Effector memory CD8-positive, alpha-beta T cell (primary cell): ENCODE data around the gene TRIP11.

Experiments used
- ATAC-seq: fragments of 150-1000 bp; cut with Tn5 transposase; replicated peaks from 2 replicates; pipeline ENCODE4 v1.10.0; 2021; ENCODE audit warnings: mild to moderate bottlenecking, moderate library complexity
- DNase-seq, 3 experiments: peaks; one replicate each; pipeline ENCODE4 v3.0.0; 2021
- H3K27ac Mint-ChIP-seq, 2 donors: one replicate each; pipeline ENCODE4 v1.8.0; 2022; ENCODE audit warnings: mild to moderate bottlenecking in 2 of 2, mixed read lengths in 2 of 2, moderate library complexity in 2 of 2
- H3K27me3 Mint-ChIP-seq, 2 donors: one replicate each; pipeline ENCODE4 v1.8.0; 2022; ENCODE audit warnings: mixed read lengths in 2 of 2
- H3K36me3 Mint-ChIP-seq: one replicate; pipeline ENCODE4 v1.8.0; 2022; ENCODE audit warnings: mild to moderate bottlenecking, moderate library complexity, mixed read lengths; ENCODE audit not compliant: insufficient read depth
- H3K4me1 Mint-ChIP-seq, 2 donors: one replicate each; pipeline ENCODE4 v1.8.0; 2022; ENCODE audit warnings: low read depth in 2 of 2, mixed read lengths in 2 of 2
- H3K4me3 Mint-ChIP-seq, 2 donors: one replicate each; pipeline ENCODE4 v1.8.0; 2022; ENCODE audit warnings: mild to moderate bottlenecking in 2 of 2, mixed read lengths in 2 of 2, moderate library complexity in 2 of 2
- H3K9me3 Mint-ChIP-seq, 2 donors: one replicate each; pipeline ENCODE4 v1.8.0; 2022; ENCODE audit warnings: mixed read lengths in 2 of 2

TRIP11 gene

GRCh38 chr14:92035890-92036289, 4.0 kb downstream of the TRIP11 start:
- Mint-ChIP-seq H3K4me1 (peaks cover 22 to 44% of the 10 kb centered on the region in 2 donors), H3K27ac (peak overlapping the region in 1 of 2 donors; percentile 12), H3K27me3 (no peaks in the 10 kb centered on the region), H3K9me3 (no peaks in the 10 kb centered on the region), H3K4me3 (no peak overlapping the region), H3K36me3 (peaks cover 29% of the 10 kb centered on the region)
- DNase-seq = no peak
- ATAC-seq = no peak

- Mint-ChIP-seq H3K9me3 (no peaks in the 10 kb centered on the region), H3K36me3 (peaks cover 27% of the 10 kb centered on the region), H3K27ac (peak overlapping the region in 1 of 2 donors; percentile 76), H3K27me3 (no peaks in the 10 kb centered on the region), H3K4me3 (no peak overlapping the region), H3K4me1 (peaks cover 20 to 40% of the 10 kb centered on the region in 2 donors)
- DNase-seq (no peak), ATAC-seq (no peak)
These were observed 5.8 kb downstream of the TRIP11 start for GRCh38 chr14:92033906-92034687.

DNA sequence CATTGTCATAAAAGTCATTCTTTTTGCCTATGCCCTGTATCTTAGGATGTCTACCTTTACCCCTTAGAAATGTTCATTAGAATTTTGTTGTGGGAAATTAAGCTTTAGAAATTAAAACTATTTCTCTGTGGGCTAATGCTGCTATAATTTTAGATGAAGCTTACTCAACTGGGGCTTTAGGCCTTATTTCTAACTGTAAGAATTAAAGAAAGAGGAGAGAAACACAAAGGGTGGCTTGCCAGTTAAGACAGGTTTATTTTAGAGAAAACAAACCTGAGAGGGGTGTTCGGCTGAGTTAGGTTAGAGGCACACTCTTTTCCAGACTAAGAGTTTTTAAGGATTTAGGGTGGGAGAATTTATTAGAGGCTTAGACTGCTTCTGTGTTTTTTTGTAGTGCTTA, 6.4 kb downstream of the TRIP11 start:
- H3K4me3 Mint-ChIP-seq = no peak overlapping the region
- no peaks in the 10 kb centered on the region for H3K27me3 Mint-ChIP-seq
- H3K36me3 Mint-ChIP-seq = peaks cover 34% of the 10 kb centered on the region
- peaks cover 19 to 36% of the 10 kb centered on the region in 2 donors for H3K4me1 Mint-ChIP-seq
- peak overlapping the region in 1 of 2 donors; percentile 76 for H3K27ac Mint-ChIP-seq
- ATAC-seq (no peak), DNase-seq (no peak)
- no peaks in the 10 kb centered on the region for H3K9me3 Mint-ChIP-seq

DNA sequence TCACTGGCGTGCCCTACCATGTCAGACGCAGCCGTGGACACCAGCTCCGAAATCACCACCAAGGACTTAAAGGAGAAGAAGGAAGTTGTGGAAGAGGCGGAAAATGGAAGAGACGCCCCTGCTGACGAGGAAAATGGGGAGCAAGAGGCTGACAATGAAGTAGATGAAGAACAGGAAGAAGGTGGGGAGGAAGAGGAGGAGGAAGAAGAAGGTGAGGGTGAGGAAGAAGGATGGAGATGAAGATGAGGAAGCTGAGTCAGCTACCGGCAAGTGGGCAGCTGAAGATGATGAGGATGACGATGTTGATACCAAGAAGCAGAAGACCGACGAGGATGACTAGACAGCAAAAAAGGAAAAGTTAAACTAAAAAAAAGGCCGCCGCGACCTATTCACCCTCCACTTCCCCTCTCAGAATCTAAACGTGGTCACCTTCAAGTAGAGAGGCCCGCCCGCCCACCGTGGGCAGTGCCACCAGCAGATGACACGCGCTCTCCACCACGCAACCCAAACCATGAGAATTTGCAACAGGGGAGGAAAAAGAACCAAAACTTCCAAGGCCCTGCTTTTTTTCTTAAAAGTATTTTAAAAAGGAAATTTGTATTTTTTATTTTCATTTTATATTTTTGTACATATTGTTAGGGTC, 13.2 kb downstream of the TRIP11 start:
- H3K36me3 Mint-ChIP-seq = peaks cover 64% of the 10 kb centered on the region
- peak overlapping the region in 1 of 2 donors; percentile 19 for H3K27ac Mint-ChIP-seq
- no peak overlapping the region for H3K4me3 Mint-ChIP-seq
- H3K27me3 Mint-ChIP-seq = no peaks in the 10 kb centered on the region
- H3K4me1 Mint-ChIP-seq = peaks cover 7 to 16% of the 10 kb centered on the region in 2 donors
- DNase-seq = no peak
- no peak for ATAC-seq
- H3K9me3 Mint-ChIP-seq = no peaks in the 10 kb centered on the region

- no peak overlapping the region for H3K4me3 Mint-ChIP-seq
- no peak for ATAC-seq
- H3K27ac Mint-ChIP-seq = no peak overlapping the region
- H3K4me1 Mint-ChIP-seq = peaks cover 4 to 11% of the 10 kb centered on the region in 2 donors
- no peaks in the 10 kb centered on the region for H3K27me3 Mint-ChIP-seq
- H3K36me3 Mint-ChIP-seq = peaks cover 69% of the 10 kb centered on the region
- no peak for DNase-seq
- no peaks in the 10 kb centered on the region for H3K9me3 Mint-ChIP-seq
These were observed 17.8 kb downstream of the TRIP11 start for GRCh38 chr14:92022036-92022435.

DNA sequence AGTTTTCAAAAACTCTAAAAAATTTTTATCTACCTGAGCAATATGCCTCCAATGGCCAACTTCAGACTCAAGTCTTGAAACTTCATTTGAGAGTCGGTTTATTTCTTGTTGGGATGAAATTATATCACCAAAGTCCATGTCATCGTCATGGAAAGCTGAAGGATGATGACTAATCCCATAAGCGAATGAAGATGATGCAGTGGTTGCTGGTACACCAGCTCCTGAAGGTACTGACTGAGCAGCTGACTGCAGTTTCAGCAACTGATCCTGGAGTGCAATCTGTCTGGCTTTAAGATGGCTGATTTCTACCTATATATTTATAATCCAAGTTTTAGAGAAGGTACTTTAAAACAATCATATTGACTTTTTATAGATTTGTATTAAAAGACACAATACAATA, 18.3 kb downstream of the TRIP11 start:
- Mint-ChIP-seq H3K4me3 (no peak overlapping the region), H3K27ac (no peak overlapping the region), H3K36me3 (peaks cover 72% of the 10 kb centered on the region), H3K9me3 (no peaks in the 10 kb centered on the region), H3K4me1 (peaks cover 3 to 11% of the 10 kb centered on the region in 2 donors), H3K27me3 (no peaks in the 10 kb centered on the region)
- no peak for ATAC-seq
- DNase-seq = no peak

GRCh38 chr14:92014040-92014439, 25.8 kb downstream of the TRIP11 start:
- Mint-ChIP-seq H3K4me1 (peaks cover 2 to 7% of the 10 kb centered on the region in 2 donors), H3K4me3 (no peak overlapping the region), H3K9me3 (no peaks in the 10 kb centered on the region), H3K36me3 (peaks cover 73% of the 10 kb centered on the region), H3K27ac (no peak overlapping the region), H3K27me3 (no peaks in the 10 kb centered on the region)
- ATAC-seq (no peak), DNase-seq (no peak)

- Mint-ChIP-seq H3K27me3 (no peaks in the 10 kb centered on the region), H3K9me3 (no peaks in the 10 kb centered on the region), H3K4me1 (peaks cover 2 to 11% of the 10 kb centered on the region in 2 donors), H3K36me3 (peaks cover 72% of the 10 kb centered on the region), H3K27ac (peak overlapping the region in 1 of 2 donors; percentile 8), H3K4me3 (no peak overlapping the region)
- ATAC-seq (no peak), DNase-seq (no peak)
These were observed 27.6 kb downstream of the TRIP11 start for GRCh38 chr14:92012121-92012748.

GRCh38 chr14:92010644-92011043, 29.2 kb downstream of the TRIP11 start:
- peaks cover 72% of the 10 kb centered on the region for H3K36me3 Mint-ChIP-seq
- no peaks in the 10 kb centered on the region for H3K27me3 Mint-ChIP-seq
- H3K4me1 Mint-ChIP-seq = peaks cover 0 to 11% of the 10 kb centered on the region in 2 donors
- H3K4me3 Mint-ChIP-seq = no peak overlapping the region
- no peaks in the 10 kb centered on the region for H3K9me3 Mint-ChIP-seq
- H3K27ac Mint-ChIP-seq = no peak overlapping the region
- no peak for DNase-seq
- no peak for ATAC-seq

GRCh38 chr14:92009604-92010003, 30.3 kb downstream of the TRIP11 start:
- no peak for ATAC-seq
- H3K9me3 Mint-ChIP-seq = no peaks in the 10 kb centered on the region
- no peaks in the 10 kb centered on the region for H3K27me3 Mint-ChIP-seq
- peaks cover 72% of the 10 kb centered on the region for H3K36me3 Mint-ChIP-seq
- H3K4me1 Mint-ChIP-seq = peaks cover 0 to 11% of the 10 kb centered on the region in 2 donors
- DNase-seq = no peak
- H3K4me3 Mint-ChIP-seq = no peak overlapping the region
- no peak overlapping the region for H3K27ac Mint-ChIP-seq

GRCh38 chr14:92005019-92005418, 34.8 kb downstream of the TRIP11 start:
- Mint-ChIP-seq H3K36me3 (peaks cover 55% of the 10 kb centered on the region), H3K4me1 (peaks cover 6% of the 10 kb centered on the region in 2 donors)

DNA sequence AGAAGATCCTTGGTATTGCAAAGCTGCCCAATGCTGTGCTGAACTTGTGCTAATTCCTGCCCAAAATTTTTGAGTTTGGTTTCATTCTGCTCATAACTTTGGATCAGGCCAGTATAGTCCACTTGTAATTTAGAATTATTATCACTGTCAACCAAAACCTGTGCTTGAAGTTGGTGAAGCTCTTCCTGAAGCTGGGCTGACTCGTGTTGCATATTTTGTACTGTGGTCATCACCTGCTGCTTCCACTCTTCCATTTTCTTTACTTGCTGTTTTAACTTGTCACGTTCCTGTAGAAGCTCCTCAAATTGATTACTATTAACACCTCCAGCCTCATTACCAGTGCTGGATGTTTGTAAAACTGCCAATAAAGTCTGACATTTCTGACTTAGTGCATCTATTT, 35.8 kb downstream of the TRIP11 start:
- no peaks in the 10 kb centered on the region for H3K9me3 Mint-ChIP-seq
- H3K27me3 Mint-ChIP-seq = no peaks in the 10 kb centered on the region
- DNase-seq (no peak), ATAC-seq (no peak)
- H3K4me1 Mint-ChIP-seq = peaks cover 8 to 12% of the 10 kb centered on the region in 2 donors
- peaks cover 52% of the 10 kb centered on the region for H3K36me3 Mint-ChIP-seq
- no peak overlapping the region for H3K4me3 Mint-ChIP-seq
- H3K27ac Mint-ChIP-seq = no peak overlapping the region

More at GRCh38 chr14:92005019-92005418, 34.8 kb downstream of the TRIP11 start:
- Mint-ChIP-seq H3K27me3 (no peaks in the 10 kb centered on the region), H3K4me3 (no peak overlapping the region), H3K27ac (no peak overlapping the region), H3K9me3 (no peaks in the 10 kb centered on the region)
- DNase-seq (no peak), ATAC-seq (no peak)

GRCh38 chr14:91998667-91999570, 40.9 kb downstream of the TRIP11 start:
- H3K36me3 Mint-ChIP-seq = peaks cover 31% of the 10 kb centered on the region
- H3K9me3 Mint-ChIP-seq = no peaks in the 10 kb centered on the region
- peak overlapping the region; percentile 0 to 60 for H3K27ac Mint-ChIP-seq
- H3K4me1 Mint-ChIP-seq = peaks cover 19 to 28% of the 10 kb centered on the region in 2 donors
- DNase-seq (no peak), ATAC-seq (peak; percentile 39)
- peak overlapping the region in 1 of 2 donors; percentile 23 for H3K4me3 Mint-ChIP-seq
- no peaks in the 10 kb centered on the region for H3K27me3 Mint-ChIP-seq
